ENCODE data around the gene MUC5AC. TPM values are rescaled to one million over a fixed set of nuclear protein-coding genes. Genes with fewer than 3 reads are reported as not detected.

The MUC5AC gene
- total RNA-seq, 1 donor from 2014 or later = not detected

GRCh38 chr11:1217151-1217550, 59.4 kb downstream of the MUC5AC start:
- no peak for TF ChIP-seq POLR2A (IDR thresholded peaks at IDR 0.05)
- TF ChIP-seq CTCF (IDR thresholded peaks at IDR 0.05) = no peak
- TF ChIP-seq POLR2AphosphoS5 (IDR thresholded peaks at IDR 0.05; ENCODE audit: insufficient read depth in 1 of 2, low read depth in 1 of 2) = no peak
- H3K4me3 ChIP-seq = no peak overlapping the region
- H3K9me3 ChIP-seq = no peaks in the 10 kb centered on the region
- intact Hi-C loops (cut with DNase I) = no loop called here
- H3K4me1 ChIP-seq = no peaks in the 10 kb centered on the region
- H3K27me3 ChIP-seq = no peaks in the 10 kb centered on the region
- DNase-seq (ENCODE audit: extremely low spot score in 2 of 2) = no peak
- no peaks in the 10 kb centered on the region for H3K36me3 ChIP-seq
- no peak overlapping the region for H3K27ac ChIP-seq

- Histone ChIP-seq H3K4me1 (no peaks in the 10 kb centered on the region), H3K36me3 (no peaks in the 10 kb centered on the region), H3K27ac (no peak overlapping the region), H3K27me3 (no peaks in the 10 kb centered on the region), H3K4me3 (no peak overlapping the region), H3K9me3 (no peaks in the 10 kb centered on the region)
- intact Hi-C loops (cut with DNase I) = no loop called here
- DNase-seq (ENCODE audit: extremely low spot score in 2 of 2) = no peak
- no peak for TF ChIP-seq CTCF (IDR thresholded peaks at IDR 0.05)
Observed at GRCh38 chr11:1218256-1218787, 60.6 kb downstream of the MUC5AC start.

- no peaks in the 10 kb centered on the region for H3K36me3 ChIP-seq
- H3K27ac ChIP-seq = no peak overlapping the region
- intact Hi-C loops (cut with DNase I) = loop anchor here (1.0 kb wide), 1 partner anchor 135 kb away; no protein-coding TSS in a partner anchor
- TF ChIP-seq POLR2A (IDR thresholded peaks at IDR 0.05) (no peak), POLR2AphosphoS5 (IDR thresholded peaks at IDR 0.05; ENCODE audit: insufficient read depth in 1 of 2, low read depth in 1 of 2) (no peak), CTCF (IDR thresholded peaks at IDR 0.05) (no peak)
- H3K4me1 ChIP-seq = no peaks in the 10 kb centered on the region
- no peak for DNase-seq (ENCODE audit: extremely low spot score in 2 of 2)
- H3K9me3 ChIP-seq = no peaks in the 10 kb centered on the region
- no peak overlapping the region for H3K4me3 ChIP-seq
- H3K27me3 ChIP-seq = no peaks in the 10 kb centered on the region
Observed at GRCh38 chr11:1218788-1219445, 61.2 kb downstream of the MUC5AC start.

- no peak overlapping the region for H3K27ac ChIP-seq
- no peaks in the 10 kb centered on the region for H3K4me1 ChIP-seq
- H3K4me3 ChIP-seq = no peak overlapping the region
- intact Hi-C loops (cut with DNase I) = loop anchor here (1.0 kb wide), 1 partner anchor 135 kb away; no protein-coding TSS in a partner anchor
- TF ChIP-seq CTCF (IDR thresholded peaks at IDR 0.05) = no peak
- TF ChIP-seq POLR2AphosphoS5 (IDR thresholded peaks at IDR 0.05; ENCODE audit: insufficient read depth in 1 of 2, low read depth in 1 of 2) = no peak
- no peak for TF ChIP-seq POLR2A (IDR thresholded peaks at IDR 0.05)
- H3K36me3 ChIP-seq = no peaks in the 10 kb centered on the region
- no peaks in the 10 kb centered on the region for H3K9me3 ChIP-seq
- H3K27me3 ChIP-seq = no peaks in the 10 kb centered on the region
- no peak for DNase-seq (ENCODE audit: extremely low spot score in 2 of 2)
Observed at GRCh38 chr11:1219446-1219833, 61.7 kb downstream of the MUC5AC start.
